Breast epithelium (tissue), 4 donors: Measurements from ENCODE around the gene SOS1. TPM values are rescaled to one million over a fixed set of nuclear protein-coding genes. Genes with fewer than 3 reads are reported as not detected.
"Not testable (repeated sequence)": the region's sequence is repeated elsewhere in the genome, so short reads cannot be mapped to it uniquely, and the experiment has no call there.

Experiments
- DNase-seq, 2 donors: peaks; one replicate each; pipeline ENCODE4 v3.0.0-alpha.2; 2019; ENCODE audit warnings: low spot score in 2 of 2
- H3K27ac ChIP-seq, 2 donors: fragments of 200-600 bp; sonication (generic) in 1 of 2; one replicate each; pipeline ENCODE4 v1.5.1; 2016 to 2019; ENCODE audit warnings: mild to moderate bottlenecking in 1 of 2
- H3K27me3 ChIP-seq, 2 donors: fragments of 200-600 bp; sonication (generic) in 1 of 2; one replicate each; pipeline versions ENCODE4 v1.5.1 to v1.6.0; 2017 to 2019; ENCODE audit warnings: control low read depth in 1 of 2, mild to moderate bottlenecking in 1 of 2
- H3K36me3 ChIP-seq: fragments of 200-600 bp; one replicate; pipeline ENCODE4 v1.5.1; 2019
- H3K4me1 ChIP-seq, 2 donors: fragments of 200-600 bp; sonication (generic); one replicate each; pipeline ENCODE4 v1.5.1; 2016 to 2019; ENCODE audit warnings: control low read depth in 1 of 2
- H3K4me3 ChIP-seq, 3 donors: fragments of 200-600 bp; sonication (generic); 1 replicate in 2 of 3; 2 replicates in 1 of 3; pipeline ENCODE4 v1.5.1; 2016 to 2019; ENCODE audit warnings: mild to moderate bottlenecking in 3 of 3, moderate library complexity in 2 of 3
- H3K9me3 ChIP-seq, 2 donors: fragments of 200-600 bp; sonication (generic) in 1 of 2; one replicate each; pipeline ENCODE4 v1.5.1; 2016 to 2019; ENCODE audit warnings: control low read depth in 1 of 2
- POLR2A ChIP-seq: fragments of 450-650 bp; IDR thresholded peaks from one replicate; pipeline ENCODE4 v1.6.1; 2016; ENCODE audit warnings: antibody characterized with exemption, mild to moderate bottlenecking, moderate library complexity
- POLR2AphosphoS5 ChIP-seq, 3 donors: sonication (generic); formaldehyde crosslinking; IDR thresholded peaks; one replicate each; pipeline ENCODE4 v1.6.1; 2017; ENCODE audit warnings: antibody characterized with exemption in 3 of 3
- intact Hi-C: fragments of 100-400 bp; cut with DNase I; formaldehyde crosslinking; loops from one replicate; pipeline ENCODE4 v1.15.1; 2023; ENCODE audit warnings: low total_unique reads
- total RNA-seq, 3 donors: library from RNA; depleted of rRNA; stranded (reverse); fragments of >200 nt; gene quantifications; one replicate each; pipeline ENCODE4 v1.1.0, GENCODE V29; 2016
- TF ChIP-seq, protein P1 (sequence below), 3 donors: fragments of 450-650 bp; IDR thresholded peaks; one replicate each; pipeline ENCODE4 v1.5.1; 2016 to 2017; ENCODE audit warnings: antibody characterized with exemption in 3 of 3, mild to moderate bottlenecking in 3 of 3, moderate library complexity in 3 of 3

SOS1 gene
- total RNA-seq, 3 donors from 2014 or later = 33.4 to 49.0 (median 37.0) TPM

DNA sequence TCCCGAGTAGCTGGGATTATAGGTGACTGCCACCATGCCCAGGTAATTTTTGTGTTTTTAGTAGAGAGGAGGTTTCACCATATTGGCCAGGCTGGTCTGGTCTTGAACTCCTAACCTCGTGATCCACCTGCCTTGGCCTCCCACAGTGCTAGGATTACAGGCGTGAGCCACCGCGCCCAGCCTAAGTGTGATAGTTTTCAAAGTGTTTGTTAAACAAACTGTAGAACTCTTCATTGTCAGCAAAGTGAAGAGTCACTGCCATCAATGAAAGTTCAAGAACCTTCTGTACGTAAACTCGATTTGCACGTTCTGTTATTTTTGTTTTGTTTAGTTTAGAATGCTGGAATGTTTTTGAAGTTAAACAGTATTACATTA is 18.0 kb upstream of the SOS1 start:
- no peak overlapping the region for H3K4me3 ChIP-seq
- no peaks in the 10 kb centered on the region for H3K27me3 ChIP-seq
- no peak for DNase-seq
- H3K9me3 ChIP-seq = no peaks in the 10 kb centered on the region
- H3K4me1 ChIP-seq = no peaks in the 10 kb centered on the region
- intact Hi-C loops = no loop called here
- TF ChIP-seq POLR2AphosphoS5 (IDR thresholded peaks at IDR 0.05) (no peak), POLR2A (no peak)
- TF ChIP-seq, protein P1, sequence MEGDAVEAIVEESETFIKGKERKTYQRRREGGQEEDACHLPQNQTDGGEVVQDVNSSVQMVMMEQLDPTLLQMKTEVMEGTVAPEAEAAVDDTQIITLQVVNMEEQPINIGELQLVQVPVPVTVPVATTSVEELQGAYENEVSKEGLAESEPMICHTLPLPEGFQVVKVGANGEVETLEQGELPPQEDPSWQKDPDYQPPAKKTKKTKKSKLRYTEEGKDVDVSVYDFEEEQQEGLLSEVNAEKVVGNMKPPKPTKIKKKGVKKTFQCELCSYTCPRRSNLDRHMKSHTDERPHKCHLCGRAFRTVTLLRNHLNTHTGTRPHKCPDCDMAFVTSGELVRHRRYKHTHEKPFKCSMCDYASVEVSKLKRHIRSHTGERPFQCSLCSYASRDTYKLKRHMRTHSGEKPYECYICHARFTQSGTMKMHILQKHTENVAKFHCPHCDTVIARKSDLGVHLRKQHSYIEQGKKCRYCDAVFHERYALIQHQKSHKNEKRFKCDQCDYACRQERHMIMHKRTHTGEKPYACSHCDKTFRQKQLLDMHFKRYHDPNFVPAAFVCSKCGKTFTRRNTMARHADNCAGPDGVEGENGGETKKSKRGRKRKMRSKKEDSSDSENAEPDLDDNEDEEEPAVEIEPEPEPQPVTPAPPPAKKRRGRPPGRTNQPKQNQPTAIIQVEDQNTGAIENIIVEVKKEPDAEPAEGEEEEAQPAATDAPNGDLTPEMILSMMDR (IDR thresholded peaks at IDR 0.05) = no peak
- H3K27ac ChIP-seq = no peak overlapping the region
- H3K36me3 ChIP-seq = no peaks in the 10 kb centered on the region

DNA sequence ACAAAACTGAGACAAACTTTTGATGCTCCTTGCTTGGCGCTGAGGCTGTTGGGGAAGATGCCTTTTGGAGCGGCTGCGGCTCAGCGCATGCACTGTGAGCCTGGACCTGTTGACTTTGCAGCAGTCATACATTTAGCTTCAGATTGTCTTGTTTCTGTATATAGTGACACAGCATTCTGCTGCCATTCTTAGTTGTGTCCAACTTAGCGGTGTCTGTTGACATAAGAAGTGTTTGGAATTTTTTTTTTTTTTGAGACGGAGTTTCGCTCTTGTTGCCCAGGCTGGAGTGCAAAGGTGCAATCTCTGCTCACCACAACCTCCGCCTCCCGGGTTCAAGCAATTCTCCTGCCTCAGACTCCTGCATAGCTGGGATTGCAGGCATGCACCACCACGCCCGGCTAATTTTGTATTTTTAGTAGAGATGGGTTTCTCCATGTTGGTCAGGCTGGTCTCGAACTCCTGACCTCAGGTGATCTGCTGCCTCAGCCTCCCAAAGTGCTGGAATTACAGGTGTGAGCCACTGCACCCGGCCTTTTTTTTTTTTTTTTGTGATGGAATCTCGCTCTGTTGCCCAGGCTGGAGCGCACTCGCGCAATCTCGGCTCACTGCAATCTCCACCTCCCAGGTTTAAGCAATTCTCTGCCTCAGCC is 17.5 kb upstream of the SOS1 start:
- H3K27me3 ChIP-seq, H3K4me3 ChIP-seq, H3K27ac ChIP-seq, intact Hi-C loops, H3K36me3 ChIP-seq, H3K4me1 ChIP-seq, DNase-seq, H3K9me3 ChIP-seq: not testable (repeated sequence)

DNA sequence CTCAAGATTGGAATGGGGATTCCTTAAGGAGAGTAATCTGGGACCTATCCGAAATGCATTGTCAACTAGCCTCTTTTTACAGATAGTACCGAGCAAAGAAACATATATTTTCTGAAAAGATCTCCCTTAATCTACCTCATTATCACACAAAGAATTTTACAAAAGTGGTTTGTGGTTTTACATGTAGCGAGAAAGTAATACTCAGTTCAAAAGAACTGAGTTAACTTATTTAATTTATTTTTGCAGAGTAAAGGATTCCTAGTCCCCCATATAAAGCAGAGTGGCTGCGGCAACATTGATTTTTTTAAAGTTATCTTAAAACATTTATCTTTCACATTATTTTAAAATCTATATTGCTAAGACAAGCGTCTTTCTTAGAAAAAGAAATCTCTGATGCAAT is 15.9 kb upstream of the SOS1 start:
- intact Hi-C loops = no loop called here
- no peaks in the 10 kb centered on the region for H3K4me1 ChIP-seq
- H3K4me3 ChIP-seq = no peak overlapping the region
- no peaks in the 10 kb centered on the region for H3K36me3 ChIP-seq
- H3K27me3 ChIP-seq = no peaks in the 10 kb centered on the region
- H3K27ac ChIP-seq = no peak overlapping the region
- no peak for TF ChIP-seq POLR2AphosphoS5 (IDR thresholded peaks at IDR 0.05)
- no peak for TF ChIP-seq POLR2A
- TF ChIP-seq, protein P1 (IDR thresholded peaks at IDR 0.05) = no peak
- no peak for DNase-seq
- H3K9me3 ChIP-seq = no peaks in the 10 kb centered on the region

DNA sequence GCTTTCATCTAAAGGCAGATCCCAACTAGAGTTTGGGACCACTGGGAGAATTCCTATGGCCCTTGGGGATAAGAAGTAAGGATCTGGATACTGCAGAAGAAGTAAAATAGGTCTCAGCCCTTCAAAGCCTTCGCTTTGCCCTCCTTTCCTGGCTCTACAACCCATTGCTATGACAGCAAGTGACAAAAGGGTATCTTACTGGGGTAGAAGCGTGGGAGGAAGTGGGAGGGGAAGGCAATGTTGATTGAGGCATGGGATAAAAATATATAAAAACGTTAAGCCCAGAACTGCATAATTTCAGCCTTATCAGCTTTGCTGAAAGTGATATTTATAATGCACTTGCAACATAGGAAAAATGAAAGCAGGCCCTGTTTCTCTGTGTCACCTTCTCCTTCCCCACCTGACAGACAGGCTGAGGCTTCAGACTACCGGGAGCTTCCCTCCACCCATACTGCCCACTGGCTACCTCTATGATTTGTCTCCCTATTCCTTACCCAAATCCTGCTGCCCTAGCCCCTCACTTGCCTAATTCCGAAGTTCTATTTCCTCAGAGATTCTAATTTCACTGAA is 14.9 kb upstream of the SOS1 start:
- Histone ChIP-seq H3K36me3 (no peaks in the 10 kb centered on the region), H3K27me3 (no peaks in the 10 kb centered on the region), H3K4me3 (no peak overlapping the region), H3K9me3 (no peaks in the 10 kb centered on the region), H3K4me1 (no peaks in the 10 kb centered on the region), H3K27ac (no peak overlapping the region)
- intact Hi-C loops = no loop called here
- TF ChIP-seq, protein P1 (IDR thresholded peaks at IDR 0.05) = no peak
- TF ChIP-seq POLR2AphosphoS5 (IDR thresholded peaks at IDR 0.05) (no peak), POLR2A (no peak)
- DNase-seq = no peak

DNA sequence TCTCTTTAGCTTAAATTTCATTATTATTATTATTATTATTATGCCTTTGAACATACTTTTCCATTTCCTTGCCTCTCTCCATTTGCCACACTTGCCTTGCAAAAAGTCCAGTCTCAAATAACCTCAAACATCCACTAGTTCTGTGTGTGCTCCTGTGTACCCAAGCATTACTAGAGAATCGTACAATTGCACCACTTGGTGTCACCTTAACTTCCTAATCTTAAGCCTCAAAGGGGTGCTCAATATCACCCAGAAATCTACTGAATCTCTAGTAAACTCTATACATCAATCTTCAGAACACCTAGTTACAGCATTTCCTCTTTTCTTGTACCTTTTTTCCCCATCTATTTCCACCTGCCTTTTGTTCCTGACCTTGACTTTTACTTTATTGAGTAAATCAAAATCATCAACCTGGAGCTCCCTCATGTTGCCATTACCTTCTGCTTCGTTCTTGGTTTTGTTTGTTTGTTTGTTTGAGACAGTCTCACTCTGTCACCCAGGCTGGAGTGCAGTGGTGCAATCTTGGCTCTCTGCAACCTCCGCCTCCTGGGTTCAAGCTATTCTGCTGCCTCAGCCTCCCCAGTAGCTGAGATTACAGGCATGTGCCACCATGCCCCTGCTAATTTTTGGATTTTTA is 12.5 kb upstream of the SOS1 start:
- Histone ChIP-seq H3K4me1 (no peaks in the 10 kb centered on the region), H3K27ac (no peak overlapping the region), H3K27me3 (no peaks in the 10 kb centered on the region), H3K36me3 (no peaks in the 10 kb centered on the region), H3K9me3 (no peaks in the 10 kb centered on the region), H3K4me3 (no peak overlapping the region)
- TF ChIP-seq POLR2A (no peak), POLR2AphosphoS5 (IDR thresholded peaks at IDR 0.05) (no peak)
- TF ChIP-seq, protein P1 (IDR thresholded peaks at IDR 0.05) = no peak
- no peak for DNase-seq
- intact Hi-C loops = no loop called here
